ENCODE results near the gene COL4A1.

DNA sequence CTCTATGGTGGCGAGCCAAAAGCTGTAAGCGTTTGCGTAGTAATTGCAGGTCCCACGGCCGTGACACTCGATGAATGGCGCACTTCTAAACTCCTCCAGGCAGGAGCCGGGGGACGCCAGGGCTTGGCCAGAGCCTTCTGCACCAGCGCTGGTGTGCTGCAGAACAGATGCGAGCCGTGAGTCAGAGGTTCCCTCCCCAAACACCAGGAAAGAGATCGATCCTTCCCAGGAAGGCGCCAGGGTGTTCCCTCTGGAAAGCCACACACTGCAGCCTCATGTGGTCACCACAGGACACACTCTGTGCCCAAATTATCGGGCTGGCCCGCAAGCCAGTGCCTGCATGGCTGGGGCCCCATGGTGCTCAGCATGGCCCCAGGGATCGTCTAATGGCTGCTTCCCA lies 154.6 kb downstream of the COL4A1 start:
- TF ChIP-seq EZH2phosphoT487 (IDR thresholded peaks at IDR 0.05; ENCODE audit: low read length) = no peak
- TF ChIP-seq CTCF (IDR thresholded peaks at IDR 0.05; ENCODE audit: low read length) = no peak

Measured in MM.1S (cell line).